SK-N-SH (cell line): ENCODE results near the gene PFKFB3. TPM values are rescaled to one million over a fixed set of nuclear protein-coding genes. Genes with fewer than 3 reads are reported as not detected.
"Not testable (repeated sequence)": the region's sequence is repeated elsewhere in the genome, so short reads cannot be mapped to it uniquely, and the experiment has no call there.

Source experiments
- CTCF ChIA-PET: fragments of 300-600, 350-600 bp; formaldehyde crosslinking; extraction: SDS; loops from one replicate; lab custom pipeline; 2021; lab: Yijun Ruan, JAX
- POLR2A ChIA-PET: fragments of 350-600 bp; sonication (Branson Sonifier 250); formaldehyde crosslinking; extraction: SDS; loops from one replicate; lab custom pipeline; 2020; ENCODE audit warnings: antibody characterized with exemption, inconsistent platforms; lab: Yijun Ruan, JAX
- DNase-seq: peaks from one replicate; pipeline ENCODE4 v3.0.0; 2012
- H2AFZ ChIP-seq: fragments of 200-600 bp; sonication (generic); 2 replicates; pipeline ENCODE4 v1.8.1; 2016; ENCODE audit warnings: antibody characterized with exemption, mild to moderate bottlenecking, low read depth
- H3F3A ChIP-seq: fragments of 200-600 bp; sonication (generic); replicated peaks from 2 replicates; pipeline ENCODE3; 2016; ENCODE audit warnings: antibody characterized with exemption, mild to moderate bottlenecking; ENCODE audit not compliant: insufficient read depth
- H3K27ac ChIP-seq, 2 experiments: fragments of 200-500 bp in 1 of 2; fragments of 200-600 bp in 1 of 2; sonication (Bioruptor generic) in 1 of 2; sonication (generic), shearing (Covaris generic) in 1 of 2; 2 replicates each; pipeline versions ENCODE4 v1.5.1 to v1.6.1; 2014 to 2016; ENCODE audit warnings: low read depth in 2 of 2, inconsistent platforms in 1 of 2, low read length in 1 of 2, mild to moderate bottlenecking in 1 of 2, mixed read lengths in 1 of 2
- H3K27me3 ChIP-seq: fragments of 200-600 bp; sonication (generic), shearing (Covaris generic); 2 replicates; pipeline ENCODE4 v1.6.1; 2016; ENCODE audit warnings: mixed run types; ENCODE audit not compliant: insufficient read depth
- H3K36me3 ChIP-seq, 2 experiments: fragments of 200-500 bp in 1 of 2; fragments of 200-600 bp in 1 of 2; sonication (Bioruptor generic) in 1 of 2; sonication (generic) in 1 of 2; replicated peaks in 1 of 2; 2 replicates each; pipeline versions ENCODE3 to v1.5.1; 2014 to 2016; ENCODE audit warnings: low read length in 1 of 2, mild to moderate bottlenecking in 1 of 2; ENCODE audit not compliant: insufficient read depth in 2 of 2, control insufficient read depth in 1 of 2
- H3K4me1 ChIP-seq, 2 experiments: fragments of 200-500 bp in 1 of 2; fragments of 200-600 bp in 1 of 2; sonication (Bioruptor generic) in 1 of 2; sonication (generic), shearing (Covaris generic) in 1 of 2; 2 replicates each; pipeline versions ENCODE4 v1.5.1 to v1.6.1; 2014 to 2016; ENCODE audit warnings: low read depth in 1 of 2, low read length in 1 of 2, mixed run types in 1 of 2; ENCODE audit not compliant: insufficient read depth in 2 of 2, control insufficient read depth in 1 of 2
- H3K4me2 ChIP-seq: fragments of 200-600 bp; sonication (generic), shearing (Covaris generic); 2 replicates; pipeline ENCODE4 v1.6.1; 2017; ENCODE audit warnings: mixed run types
- H3K4me3 ChIP-seq, 2 experiments: fragments of 200-500 bp in 1 of 2; fragments of 200-600 bp in 1 of 2; sonication (Bioruptor generic) in 1 of 2; sonication (generic), shearing (Covaris generic) in 1 of 2; 2 replicates each; pipeline versions ENCODE4 v1.5.1 to v1.8.1; 2014 to 2016; ENCODE audit warnings: low read depth in 2 of 2, inconsistent platforms in 1 of 2, low read length in 1 of 2, mild to moderate bottlenecking in 1 of 2, mixed read lengths in 1 of 2, moderate library complexity in 1 of 2
- H3K79me2 ChIP-seq: fragments of 200-600 bp; sonication (generic); 2 replicates; pipeline ENCODE4 v1.8.1; 2017; ENCODE audit warnings: mild to moderate bottlenecking; ENCODE audit not compliant: insufficient read depth
- H3K9ac ChIP-seq: fragments of 200-600 bp; sonication (generic); 2 replicates; pipeline ENCODE4 v1.6.1; 2017; ENCODE audit warnings: mixed run types
- H3K9me2 ChIP-seq: fragments of 200-600 bp; sonication (generic); 2 replicates; pipeline ENCODE4 v1.6.1; 2017; ENCODE audit warnings: mixed run types
- H3K9me3 ChIP-seq: fragments of 200-600 bp; sonication (generic); 2 replicates; pipeline ENCODE4 v1.6.1; 2017; ENCODE audit warnings: mixed run types, mild to moderate bottlenecking, moderate library complexity
- H4K20me1 ChIP-seq: fragments of 200-600 bp; sonication (generic); 2 replicates; pipeline ENCODE4 v1.6.1; 2017; ENCODE audit warnings: mild to moderate bottlenecking, mixed run types; ENCODE audit not compliant: insufficient read depth
- CHD2 ChIP-seq: fragments of 150-350 bp; IDR thresholded peaks from 2 replicates; pipeline ENCODE4 v1.6.1; 2018; ENCODE audit warnings: low read length; ENCODE audit not compliant: partially characterized antibody
- FOXJ3 ChIP-seq: sonication (generic); formaldehyde crosslinking; IDR thresholded peaks from 2 replicates; pipeline ENCODE4 v1.5.1; 2020; ENCODE audit warnings: mild to moderate bottlenecking, missing genetic modification reagents
- GABPA ChIP-seq: IDR thresholded peaks from 2 replicates; pipeline ENCODE4 v1.4.0; 2012; ENCODE audit warnings: low read depth, mild to moderate bottlenecking
- MAX ChIP-seq: IDR thresholded peaks from 2 replicates; pipeline ENCODE4 v1.4.0; 2012; ENCODE audit warnings: low read depth
- MEF2A ChIP-seq: IDR thresholded peaks from 2 replicates; pipeline ENCODE4 v1.4.0; 2012; ENCODE audit warnings: low read depth, borderline replicate concordance
- RAD21 ChIP-seq: IDR thresholded peaks from 2 replicates; pipeline ENCODE4 v1.6.1; 2012; ENCODE audit warnings: mild to moderate bottlenecking, low read length
- REST ChIP-seq: IDR thresholded peaks from 2 replicates; pipeline ENCODE4 v1.6.1; 2012; ENCODE audit warnings: mild to moderate bottlenecking, low read depth, low read length, moderate library complexity
- RFX5 ChIP-seq: IDR thresholded peaks from 2 replicates; pipeline ENCODE4 v1.6.1; 2012; ENCODE audit warnings: mild to moderate bottlenecking, improper control_type of control experiment, low read length
- RXRA ChIP-seq: IDR thresholded peaks from 2 replicates; pipeline ENCODE4 v1.4.0; 2012; ENCODE audit warnings: low read depth, mild to moderate bottlenecking, borderline replicate concordance
- SIN3A ChIP-seq: IDR thresholded peaks from 2 replicates; pipeline ENCODE4 v1.6.1; 2012; ENCODE audit warnings: low read depth, mild to moderate bottlenecking, low read length, moderate library complexity, borderline replicate concordance
- SMC3 ChIP-seq: IDR thresholded peaks from 2 replicates; pipeline ENCODE4 v1.6.1; 2012; ENCODE audit warnings: low read depth, low read length, improper control_type of control experiment
- TAF1 ChIP-seq: IDR thresholded peaks from 2 replicates; pipeline ENCODE4 v1.6.1; 2012; ENCODE audit warnings: low read depth, mild to moderate bottlenecking, low read length, moderate library complexity, borderline replicate concordance
- WGBS: methylation state at CpG from one replicate; pipeline ENCODE4 v1.1.6; 2017; ENCODE audit warnings: low lambda C conversion rate; 5-methylcytosine and 5-hydroxymethylcytosine counted together
- polyA plus RNA-seq, 3 experiments: library from polyadenylated mRNA; depleted of rRNA; stranded (reverse); fragments of >200 nt; gene quantifications; 2 replicates each; pipeline ENCODE4 v1.2.3, GENCODE V29; 2012
- TF ChIP-seq, protein P1 (sequence below): fragments of 200-600 bp; sonication (generic); IDR thresholded peaks from 2 replicates; pipeline ENCODE4 v1.6.1; 2017; ENCODE audit warnings: antibody characterized with exemption, mild to moderate bottlenecking, moderate library complexity

PFKFB3 gene
- polyA plus RNA-seq, 1 of the 3 experiments (the other 2 are of a cell fraction), result 59.7 TPM

- no peaks in the 10 kb centered on the region for H3K79me2 ChIP-seq
- TF ChIP-seq SMC3 (no peak), REST (no peak), MAX (no peak)
- TF ChIP-seq, protein P1, sequence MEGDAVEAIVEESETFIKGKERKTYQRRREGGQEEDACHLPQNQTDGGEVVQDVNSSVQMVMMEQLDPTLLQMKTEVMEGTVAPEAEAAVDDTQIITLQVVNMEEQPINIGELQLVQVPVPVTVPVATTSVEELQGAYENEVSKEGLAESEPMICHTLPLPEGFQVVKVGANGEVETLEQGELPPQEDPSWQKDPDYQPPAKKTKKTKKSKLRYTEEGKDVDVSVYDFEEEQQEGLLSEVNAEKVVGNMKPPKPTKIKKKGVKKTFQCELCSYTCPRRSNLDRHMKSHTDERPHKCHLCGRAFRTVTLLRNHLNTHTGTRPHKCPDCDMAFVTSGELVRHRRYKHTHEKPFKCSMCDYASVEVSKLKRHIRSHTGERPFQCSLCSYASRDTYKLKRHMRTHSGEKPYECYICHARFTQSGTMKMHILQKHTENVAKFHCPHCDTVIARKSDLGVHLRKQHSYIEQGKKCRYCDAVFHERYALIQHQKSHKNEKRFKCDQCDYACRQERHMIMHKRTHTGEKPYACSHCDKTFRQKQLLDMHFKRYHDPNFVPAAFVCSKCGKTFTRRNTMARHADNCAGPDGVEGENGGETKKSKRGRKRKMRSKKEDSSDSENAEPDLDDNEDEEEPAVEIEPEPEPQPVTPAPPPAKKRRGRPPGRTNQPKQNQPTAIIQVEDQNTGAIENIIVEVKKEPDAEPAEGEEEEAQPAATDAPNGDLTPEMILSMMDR, result no peak
- ChIA-PET CTCF (no interaction called here), POLR2A (no interaction called here)
- no peaks in the 10 kb centered on the region for H3K9me2 ChIP-seq
- no peak overlapping the region for H3K4me3 ChIP-seq
- H3F3A ChIP-seq, result peaks cover 10% of the 10 kb centered on the region
- H3K27ac ChIP-seq, result no peak overlapping the region
- H3K36me3 ChIP-seq, result no peaks in the 10 kb centered on the region
- peaks cover 0 to 19% of the 10 kb centered on the region in 2 experiments; a peak in 1 of 4 replicates for H3K4me1 ChIP-seq
- H3K9me3 ChIP-seq, result no peaks in the 10 kb centered on the region
- H3K27me3 ChIP-seq, result no peaks in the 10 kb centered on the region
- no peak overlapping the region for H3K4me2 ChIP-seq
- H4K20me1 ChIP-seq, result no peaks in the 10 kb centered on the region
- no peak overlapping the region for H3K9ac ChIP-seq
- no peak for DNase-seq
- H2AFZ ChIP-seq, result no peak overlapping the region
- 91% methylated on average over 5 of the region's 5 CpGs for WGBS
These were observed 79.8 kb downstream of the PFKFB3 start for GRCh38 chr10:6282454-6282958.

DNA sequence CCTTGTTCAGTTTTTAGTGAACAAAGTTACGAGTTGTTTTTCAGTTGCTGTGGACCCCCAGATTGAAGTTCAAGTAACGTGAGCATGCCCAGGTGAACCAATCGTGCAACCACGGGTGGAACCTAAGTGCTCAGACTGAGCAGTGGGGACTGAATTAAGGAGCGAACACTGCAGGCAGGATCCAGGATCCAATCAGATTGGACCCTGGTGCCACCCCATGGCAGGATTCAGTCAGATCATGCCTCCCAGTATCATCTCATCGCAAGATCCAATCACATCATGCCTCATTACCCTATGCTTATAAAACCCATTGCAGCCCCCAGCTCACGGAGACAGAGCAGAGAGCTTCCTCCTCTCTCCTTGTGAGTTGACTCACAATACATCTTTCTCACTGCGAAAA lies 80.9 kb downstream of the PFKFB3 start:
- 82% methylated on average over 7 of the region's 8 CpGs for WGBS
- H4K20me1 ChIP-seq, result no peaks in the 10 kb centered on the region
- no peak overlapping the region for H3K27ac ChIP-seq
- H3K27me3 ChIP-seq, result no peaks in the 10 kb centered on the region
- no peak overlapping the region for H3K9ac ChIP-seq
- CTCF ChIA-PET, result interaction anchor here (0.7 kb wide), 1 partner anchor 43 kb away, joined by 3 read pairs; no protein-coding TSS in a partner anchor
- H3K79me2 ChIP-seq, result no peaks in the 10 kb centered on the region
- H2AFZ ChIP-seq, result no peak overlapping the region
- POLR2A ChIA-PET, result no interaction called here
- H3K9me3 ChIP-seq, result no peaks in the 10 kb centered on the region
- no peak for DNase-seq
- H3K36me3 ChIP-seq, result no peaks in the 10 kb centered on the region
- TF ChIP-seq TAF1 (no peak), RXRA (no peak), MAX (no peak), RAD21 (no peak), RFX5 (no peak), FOXJ3 (CRISPR knock-in tag) (no peak), CHD2 (no peak), MEF2A (no peak), SIN3A (no peak), GABPA (no peak)
- peaks cover 0 to 18% of the 10 kb centered on the region in 2 experiments; a peak in 1 of 4 replicates for H3K4me1 ChIP-seq
- no peak overlapping the region for H3K4me3 ChIP-seq
- no peaks in the 10 kb centered on the region for H3K9me2 ChIP-seq
- H3K4me2 ChIP-seq, result no peak overlapping the region
- H3F3A ChIP-seq, result peaks cover 5% of the 10 kb centered on the region

DNA sequence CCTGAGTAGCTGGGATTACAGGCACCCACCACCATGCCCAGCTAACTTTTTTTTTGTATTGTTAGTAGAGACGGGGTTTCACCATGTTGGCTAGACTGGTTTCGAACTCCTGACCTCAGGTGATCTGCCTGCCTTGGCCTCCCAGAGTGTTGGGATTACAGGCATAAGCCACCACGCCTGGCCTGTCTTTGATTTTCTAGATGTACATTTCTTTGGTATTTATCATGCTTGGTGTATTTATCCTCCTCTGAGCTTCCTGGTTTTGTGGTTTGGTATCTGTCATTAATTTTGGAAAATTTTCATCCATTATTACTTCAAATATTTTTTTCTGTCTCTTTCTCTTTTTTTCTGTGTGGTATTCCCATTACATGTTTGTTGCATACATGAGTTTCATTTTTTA lies 87.9 kb downstream of the PFKFB3 start:
- H3K79me2 ChIP-seq, H3K4me3 ChIP-seq, DNase-seq, H4K20me1 ChIP-seq, H3F3A ChIP-seq, POLR2A ChIA-PET, H3K9ac ChIP-seq, H3K27me3 ChIP-seq, H3K9me3 ChIP-seq, H3K9me2 ChIP-seq, H3K36me3 ChIP-seq: not testable (repeated sequence)
- H3K4me1 ChIP-seq, result peaks cover 0 to 14% of the 10 kb centered on the region in 2 experiments; a peak in 3 of 4 replicates
- peak overlapping the region; percentile 7; the same call in 1 of the 2 replicates for H2AFZ ChIP-seq
- peak overlapping the region in 1 of 2 experiments; percentile 55; a peak in 2 of 4 replicates for H3K27ac ChIP-seq
- CTCF ChIA-PET, result interaction anchor here (0.7 kb wide), 1 partner anchor 111 kb away, joined by 3 read pairs; no protein-coding TSS in a partner anchor
- peak overlapping the region; percentile 12; the same call in 1 of the 2 replicates for H3K4me2 ChIP-seq
- 56% methylated on average over 3 of the region's 3 CpGs for WGBS
